Spleen (tissue), 11 donors: ENCODE results near the gene KRTAP9-9. TPM values are rescaled to one million over a fixed set of nuclear protein-coding genes. Genes with fewer than 3 reads are reported as not detected.
"Not testable (repeated sequence)": the region's sequence is repeated elsewhere in the genome, so short reads cannot be mapped to it uniquely, and the experiment has no call there.

Source experiments
- DNase-seq: peaks from one replicate; pipeline ENCODE4 v3.0.0-alpha.2; 2020
- H3K27ac ChIP-seq, 8 donors: fragments of 200-600 bp; sonication (generic) in 7 of 8; 1 replicate in 4 of 8; 2 replicates in 4 of 8; pipeline versions ENCODE4 v1.5.0 to v1.8.0; 2016 to 2021; ENCODE audit warnings: inconsistent platforms in 4 of 8, mild to moderate bottlenecking in 4 of 8, moderate library complexity in 1 of 8
- H3K27me3 ChIP-seq, 7 donors: fragments of 200-600 bp; sonication (generic) in 6 of 7; replicated peaks in 1 of 7; 1 replicate in 4 of 7; 2 replicates in 3 of 7; pipeline versions ENCODE4 v1.5.0 to v1.8.0; 2016 to 2021; ENCODE audit warnings: inconsistent platforms in 3 of 7, mild to moderate bottlenecking in 1 of 7
- H3K36me3 ChIP-seq, 6 donors: fragments of 200-600 bp; sonication (generic) in 5 of 6; 1 replicate in 4 of 6; 2 replicates in 2 of 6; pipeline versions ENCODE4 v1.5.0 to v1.8.0; 2016 to 2021; ENCODE audit warnings: inconsistent platforms in 2 of 6
- H3K4me1 ChIP-seq, 6 donors: fragments of 200-600 bp; sonication (generic) in 5 of 6; 1 replicate in 3 of 6; 2 replicates in 3 of 6; pipeline versions ENCODE4 v1.5.0 to v1.8.0; 2016 to 2021; ENCODE audit warnings: inconsistent platforms in 3 of 6
- H3K4me3 ChIP-seq, 8 donors: fragments of 200-600 bp; sonication (generic) in 7 of 8; 1 replicate in 4 of 8; 2 replicates in 4 of 8; pipeline versions ENCODE4 v1.5.0 to v1.8.0; 2016 to 2021; ENCODE audit warnings: inconsistent platforms in 4 of 8, mild to moderate bottlenecking in 4 of 8, moderate library complexity in 2 of 8
- H3K9me3 ChIP-seq, 8 donors: fragments of 200-600 bp; sonication (generic) in 7 of 8; 1 replicate in 4 of 8; 2 replicates in 4 of 8; pipeline versions ENCODE4 v1.5.0 to v1.8.0; 2016 to 2021; ENCODE audit warnings: inconsistent platforms in 4 of 8
- POLR2A ChIP-seq, 3 donors: fragments of 450-650 bp; IDR thresholded peaks; one replicate each; pipeline ENCODE4 v1.5.1; 2017; ENCODE audit warnings: antibody characterized with exemption in 3 of 3, mild to moderate bottlenecking in 1 of 3
- POLR2AphosphoS5 ChIP-seq, 3 donors: sonication (generic); formaldehyde crosslinking; IDR thresholded peaks; one replicate each; pipeline ENCODE4 v1.5.1; 2017; ENCODE audit warnings: antibody characterized with exemption in 3 of 3
- WGBS, 5 donors: extraction: QIAGEN DNeasy Blood & Tissue Kit in 3 of 5; methylation state at CpG; one replicate each; pipeline versions ENCODE4 v1.1.5 to v1.1.7; 2013 to 2018; 5-methylcytosine and 5-hydroxymethylcytosine counted together
- intact Hi-C: fragments of 100-400 bp; cut with DNase I; formaldehyde crosslinking; loops from one replicate; pipeline ENCODE4 v1.15.0; 2023; ENCODE audit warnings: low total_unique reads
- polyA plus RNA-seq, 3 donors: library from polyadenylated mRNA; stranded (reverse); fragments of 200-250 nt; gene quantifications; one replicate each; pipeline ENCODE4 v1.2.1, GENCODE V29; 2013
- total RNA-seq, 7 donors: library from RNA; depleted of rRNA in 3 of 7; stranded (reverse); fragments of >200 nt in 3 of 7; fragmentation: NEBNext Ultra II Directional in 4 of 7; extraction: Animal tissue kit (Norgen Biotek cat#: 25700) in 4 of 7; gene quantifications; one replicate each; pipeline versions ENCODE4 v1.1.0 to v1.2.1, GENCODE V29; 2016 to 2021
- TF ChIP-seq, protein P1 (sequence below), 11 experiments: fragments of 200-600 bp in 7 of 11; fragments of 450-650 bp in 4 of 11; sonication (generic) in 4 of 11; IDR thresholded peaks in 8 of 11; conservative IDR thresholded peaks in 3 of 11; 1 replicate in 7 of 11; 2 replicates in 4 of 11; pipeline versions ENCODE4 v1.4.0 to v1.8.0; 2016 to 2021; ENCODE audit warnings: antibody characterized with exemption in 11 of 11, inconsistent platforms in 4 of 11, mild to moderate bottlenecking in 1 of 11
- donor health status: healthy with polysubstance abuse.
- donor health status: DM: no; HTN: no; CAD: no; lungs with moderate emphysema.
- donor health status: DM: no; HTN: no; CAD: no.
- donor health status: Bipolar disorder and iron deficiency.
- donor health status: healthy.
- donor health status: DM: no; HTN: no; CAD: no.
- donor health status: DM: yes; HTN: yes; CAD: no.

KRTAP9-9 gene
- total and polyA plus RNA-seq, 10 donors = not detected

DNA sequence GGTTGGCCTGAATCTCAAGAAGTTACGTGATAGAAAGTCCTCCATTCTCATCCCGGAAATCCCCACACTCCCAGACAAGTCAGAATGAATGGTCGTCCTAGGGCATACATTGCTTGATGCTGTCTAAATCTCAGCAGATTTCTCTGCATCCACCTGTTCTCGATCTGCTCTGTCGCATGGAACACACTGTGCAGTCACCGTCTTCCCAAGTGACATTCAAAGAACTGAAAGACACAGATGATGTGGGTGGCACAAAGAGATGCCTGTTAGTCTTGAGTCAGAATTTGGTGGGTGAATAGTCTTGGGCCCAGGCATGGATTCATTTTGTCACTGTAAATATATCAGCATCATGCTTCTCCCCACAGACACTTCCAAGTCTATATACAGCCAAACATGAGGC, 23.5 kb upstream of the KRTAP9-9 start:
- no peak overlapping the region for H3K4me3 ChIP-seq
- intact Hi-C loops = loop anchor here (2.0 kb wide), 1 partner anchor 13 kb away; no protein-coding TSS in a partner anchor
- no peaks in the 10 kb centered on the region for H3K9me3 ChIP-seq
- WGBS, 5 donors = 86 to 93% (median 92%) methylated on average over 6 of the region's 6 CpGs
- no peak overlapping the region for H3K27ac ChIP-seq
- H3K4me1 ChIP-seq = no peaks in the 10 kb centered on the region
- no peaks in the 10 kb centered on the region for H3K36me3 ChIP-seq
- DNase-seq = no peak
- H3K27me3 ChIP-seq = peaks cover 0 to 30% (median 5%) of the 10 kb centered on the region in 7 donors
- TF ChIP-seq POLR2A (IDR thresholded peaks at IDR 0.05) (no peak), POLR2AphosphoS5 (IDR thresholded peaks at IDR 0.05) (no peak)
- TF ChIP-seq, protein P1, sequence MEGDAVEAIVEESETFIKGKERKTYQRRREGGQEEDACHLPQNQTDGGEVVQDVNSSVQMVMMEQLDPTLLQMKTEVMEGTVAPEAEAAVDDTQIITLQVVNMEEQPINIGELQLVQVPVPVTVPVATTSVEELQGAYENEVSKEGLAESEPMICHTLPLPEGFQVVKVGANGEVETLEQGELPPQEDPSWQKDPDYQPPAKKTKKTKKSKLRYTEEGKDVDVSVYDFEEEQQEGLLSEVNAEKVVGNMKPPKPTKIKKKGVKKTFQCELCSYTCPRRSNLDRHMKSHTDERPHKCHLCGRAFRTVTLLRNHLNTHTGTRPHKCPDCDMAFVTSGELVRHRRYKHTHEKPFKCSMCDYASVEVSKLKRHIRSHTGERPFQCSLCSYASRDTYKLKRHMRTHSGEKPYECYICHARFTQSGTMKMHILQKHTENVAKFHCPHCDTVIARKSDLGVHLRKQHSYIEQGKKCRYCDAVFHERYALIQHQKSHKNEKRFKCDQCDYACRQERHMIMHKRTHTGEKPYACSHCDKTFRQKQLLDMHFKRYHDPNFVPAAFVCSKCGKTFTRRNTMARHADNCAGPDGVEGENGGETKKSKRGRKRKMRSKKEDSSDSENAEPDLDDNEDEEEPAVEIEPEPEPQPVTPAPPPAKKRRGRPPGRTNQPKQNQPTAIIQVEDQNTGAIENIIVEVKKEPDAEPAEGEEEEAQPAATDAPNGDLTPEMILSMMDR (IDR thresholded peaks at IDR 0.05 in 8 of 11, conservative IDR thresholded peaks at IDR 0.05 in 3 of 11) = no peak

DNA sequence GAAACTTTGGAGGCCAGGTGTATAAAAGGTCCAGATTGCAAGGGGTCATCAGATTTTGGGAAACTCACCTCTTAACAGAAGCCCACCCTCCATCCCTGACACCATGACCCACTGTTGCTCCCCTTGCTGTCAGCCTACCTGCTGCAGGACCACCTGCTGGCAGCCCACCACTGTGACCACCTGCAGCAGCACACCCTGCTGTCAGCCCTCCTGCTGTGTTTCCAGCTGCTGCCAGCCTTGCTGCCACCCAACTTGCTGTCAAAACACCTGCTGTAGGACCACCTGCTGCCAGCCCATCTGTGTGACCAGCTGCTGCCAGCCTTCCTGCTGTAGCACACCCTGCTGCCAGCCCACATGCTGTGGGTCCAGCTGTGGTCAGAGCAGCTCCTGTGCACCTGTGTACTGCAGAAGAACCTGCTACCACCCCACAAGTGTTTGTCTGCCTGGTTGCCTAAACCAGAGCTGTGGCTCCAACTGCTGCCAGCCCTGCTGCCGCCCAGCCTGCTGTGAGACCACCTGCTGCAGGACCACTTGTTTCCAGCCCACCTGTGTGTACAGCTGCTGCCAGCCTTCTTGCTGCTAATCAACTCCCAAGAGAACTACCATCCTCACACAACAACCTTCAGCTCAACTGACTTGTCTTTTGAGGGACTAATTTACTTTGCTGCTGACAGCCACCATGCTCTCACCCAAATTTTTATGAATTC, 22.6 kb upstream of the KRTAP9-9 start, which contains the start of gene KRTAP9-3:
KRTAP9-3 (plus strand) TSS at position 51 of the 707 bp plus-strand sequence; CDS start at position 104, 53 bp downstream.
- 72 to 100% (median 80%) methylated on average over 1 of the region's 1 CpG for WGBS, 5 donors
- H3K4me3 ChIP-seq, H3K27ac ChIP-seq, H3K9me3 ChIP-seq, H3K36me3 ChIP-seq, DNase-seq, H3K4me1 ChIP-seq, intact Hi-C loops: not testable (repeated sequence)
- H3K27me3 ChIP-seq = peaks cover 0 to 30% (median 5%) of the 10 kb centered on the region in 7 donors

DNA sequence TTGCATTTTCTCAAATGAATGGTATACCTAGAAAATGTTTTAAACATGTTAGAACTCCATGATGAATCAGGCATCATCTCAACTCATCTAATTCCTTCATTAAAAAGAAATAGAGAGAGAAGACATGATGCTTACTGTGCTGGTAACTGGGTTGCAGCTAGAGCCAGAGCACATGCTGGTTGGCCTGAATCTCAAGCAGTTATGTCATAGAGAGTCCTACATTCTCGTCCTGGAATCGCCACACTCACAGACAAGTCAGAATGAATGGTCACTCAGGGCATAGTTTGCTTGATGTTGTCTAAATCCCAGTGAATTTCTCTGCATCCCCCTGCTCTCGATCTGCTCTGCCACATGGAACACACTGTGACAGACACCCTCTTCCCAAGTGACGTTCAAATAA, 18.1 kb upstream of the KRTAP9-9 start:
- H3K36me3 ChIP-seq, H3K9me3 ChIP-seq, intact Hi-C loops, DNase-seq, H3K4me1 ChIP-seq, H3K4me3 ChIP-seq, H3K27ac ChIP-seq: not testable (repeated sequence)
- peaks cover 0 to 24% (median 0%) of the 10 kb centered on the region in 7 donors for H3K27me3 ChIP-seq
- WGBS, 5 donors = 75 to 87% (median 83%) methylated on average over 4 of the region's 4 CpGs

DNA sequence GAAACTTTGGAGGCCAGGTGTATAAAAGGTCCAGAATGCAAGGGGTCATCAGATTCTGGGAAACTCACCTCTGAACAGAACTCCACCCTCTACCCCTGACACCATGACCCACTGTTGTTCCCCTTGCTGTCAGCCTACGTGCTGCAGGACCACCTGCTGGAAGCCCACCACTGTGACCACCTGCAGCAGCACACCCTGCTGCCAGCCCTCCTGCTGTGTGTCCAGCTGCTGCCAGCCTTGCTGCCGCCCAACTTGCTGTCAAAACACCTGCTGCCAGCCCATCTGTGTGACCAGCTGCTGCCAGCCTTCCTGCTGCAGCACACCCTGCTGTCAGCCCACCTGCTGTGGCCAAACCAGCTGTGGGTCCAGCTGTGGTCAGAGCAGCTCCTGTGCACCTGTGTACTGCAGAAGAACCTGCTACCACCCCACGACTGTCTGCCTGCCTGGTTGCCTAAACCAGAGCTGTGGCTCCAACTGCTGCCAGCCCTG, 17.2 kb upstream of the KRTAP9-9 start, which contains the start of gene KRTAP9-8:
KRTAP9-8 (plus strand) TSS at position 51 of the 489 bp plus-strand sequence; CDS start at position 104, 53 bp downstream.
- intact Hi-C loops, DNase-seq: not testable (repeated sequence)
- 33 to 70% (median 55%) methylated on average over 2 to 3 of the region's 3 CpGs; no CpG with 5 or more reads in 1 of the 5 donors for WGBS, 5 donors

DNA sequence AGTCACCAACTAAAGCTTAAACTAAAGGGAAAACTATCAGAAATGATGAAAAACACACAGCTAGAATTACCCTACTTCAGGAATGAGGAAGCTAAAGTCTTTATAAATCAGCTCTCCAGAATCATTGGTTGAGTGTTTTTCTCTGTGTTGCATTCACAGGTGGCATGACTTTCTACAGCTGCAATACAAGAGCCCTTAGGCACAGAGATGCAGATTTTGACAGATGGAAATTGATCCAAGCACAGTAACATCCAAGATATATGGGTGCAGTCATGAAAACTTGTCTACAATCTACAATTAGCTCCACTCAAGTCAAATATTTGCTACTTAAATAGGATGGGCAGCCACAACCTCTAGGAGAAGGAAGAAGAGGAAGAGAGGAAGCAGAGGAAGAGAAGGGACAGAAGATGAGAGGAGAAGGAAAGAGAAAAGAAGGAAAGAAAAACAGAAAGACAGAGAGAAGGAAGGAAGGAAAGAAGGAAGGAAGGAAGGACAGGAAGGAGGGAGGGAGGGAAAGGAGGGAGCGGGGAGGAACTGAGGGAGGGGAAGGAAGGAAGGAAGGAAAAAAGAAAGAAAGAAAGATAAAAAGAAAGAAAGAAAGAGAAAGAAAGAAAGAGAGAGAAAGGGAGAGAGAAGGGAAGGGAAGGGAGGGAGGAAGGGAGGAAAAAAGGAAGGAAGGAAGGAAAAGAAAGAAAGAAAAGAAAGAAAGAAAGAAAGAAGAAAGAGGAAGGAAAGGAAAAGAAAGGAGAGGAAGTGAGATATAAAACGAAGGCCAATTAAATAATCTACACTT, 8.0 kb upstream of the KRTAP9-9 start:
- DNase-seq, H3K36me3 ChIP-seq, H3K4me3 ChIP-seq, H3K27me3 ChIP-seq, H3K4me1 ChIP-seq, intact Hi-C loops, H3K27ac ChIP-seq, H3K9me3 ChIP-seq: not testable (repeated sequence)
- WGBS, 5 donors = 42 to 54% (median 45%) methylated on average over 2 of the region's 2 CpGs

More for the DNA sequence above, 17.2 kb upstream of the KRTAP9-9 start, which contains the start of gene KRTAP9-8:
- not testable (repeated sequence) for H3K36me3 ChIP-seq, H3K4me3 ChIP-seq, H3K4me1 ChIP-seq, H3K27ac ChIP-seq, H3K9me3 ChIP-seq
- H3K27me3 ChIP-seq = peaks cover 0 to 18% (median 0%) of the 10 kb centered on the region in 7 donors

- DNase-seq, intact Hi-C loops, H3K9me3 ChIP-seq, H3K4me3 ChIP-seq, H3K4me1 ChIP-seq, H3K27me3 ChIP-seq, H3K27ac ChIP-seq, H3K36me3 ChIP-seq: not testable (repeated sequence)
- WGBS, 5 donors = 44 to 72% (median 70%) methylated on average over 1 to 2 of the region's 2 CpGs
Observed at GRCh38 chr17:41249637-41250240, 5.4 kb upstream of the KRTAP9-9 start, which contains the start of gene KRTAP9-4. KRTAP9-4 (plus strand) TSS chr17:41249687; CDS start chr17:41249721, 34 bp downstream.
